ENCODE measurements around the gene TSR2.

Gene TSR2, protein sequence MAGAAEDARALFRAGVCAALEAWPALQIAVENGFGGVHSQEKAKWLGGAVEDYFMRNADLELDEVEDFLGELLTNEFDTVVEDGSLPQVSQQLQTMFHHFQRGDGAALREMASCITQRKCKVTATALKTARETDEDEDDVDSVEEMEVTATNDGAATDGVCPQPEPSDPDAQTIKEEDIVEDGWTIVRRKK

DNA sequence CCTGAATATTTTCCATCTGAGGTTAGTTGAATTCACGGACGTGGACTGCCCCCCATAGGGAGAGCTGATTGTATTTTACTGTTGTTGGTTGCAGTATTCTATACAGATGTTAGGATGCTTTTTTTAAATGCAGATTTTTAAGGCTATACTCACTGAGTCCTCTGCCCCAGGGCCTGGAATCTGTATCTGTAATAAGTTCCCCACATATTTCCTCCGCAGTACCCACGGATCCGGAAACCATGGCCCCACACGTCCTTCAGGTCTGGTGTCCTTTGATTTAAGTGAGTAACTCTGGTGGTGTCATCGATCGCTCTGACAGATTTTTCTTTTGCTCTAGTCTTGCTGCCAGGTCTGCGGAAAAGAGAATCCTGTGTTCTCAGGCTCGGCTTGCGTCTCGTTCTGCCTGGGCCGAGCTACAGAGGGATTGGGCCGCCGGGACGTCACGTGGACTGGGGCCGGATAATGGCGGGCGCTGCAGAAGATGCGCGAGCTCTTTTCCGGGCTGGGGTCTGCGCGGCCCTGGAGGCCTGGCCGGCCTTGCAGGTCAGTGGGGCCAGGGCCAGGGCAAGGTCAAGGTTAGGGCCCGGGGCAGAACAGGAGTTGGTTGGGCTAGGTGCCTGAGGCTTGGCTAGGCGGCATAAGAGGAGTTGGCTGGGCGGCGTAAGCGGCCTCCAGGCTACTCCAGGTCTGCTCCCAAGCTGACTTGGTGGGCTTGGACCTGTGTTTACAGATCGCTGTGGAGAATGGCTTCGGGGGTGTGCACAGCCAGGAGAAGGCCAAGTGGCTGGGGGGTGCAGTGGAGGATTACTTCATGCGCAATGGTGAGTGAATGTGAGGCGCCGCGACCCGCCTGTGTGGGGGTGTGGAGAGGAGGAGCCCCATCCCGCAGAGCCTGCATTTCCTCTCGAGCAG lies at the start of gene TSR2:
TSS of gene TSR2 (plus strand) at position 445 of the 912 bp plus-strand sequence. CDS start at position 463, 18 bp downstream.
- H2AFZ ChIP-seq (ENCODE audit: low read length, unreplicated experiment) = peak within 1 kb of the TSS; percentile 30
- peaks cover 36% of the 10 kb centered on the region for H3K79me2 ChIP-seq (ENCODE audit: control insufficient read depth, insufficient read depth, low read length, unreplicated experiment)
- H3K4me1 ChIP-seq (ENCODE audit: control insufficient read depth, insufficient read depth, low read length, unreplicated experiment) = peaks cover 4% of the 10 kb centered on the region
- H3K27me3 ChIP-seq (ENCODE audit: insufficient read depth, low read length) = no peaks in the 10 kb centered on the region
- H3K36me3 ChIP-seq (ENCODE audit: insufficient read depth, low read length) = no peaks in the 10 kb centered on the region
- H3K4me3 ChIP-seq (ENCODE audit: low read depth, low read length) = peak within 1 kb of the TSS; percentile 92
- no peak within 1 kb of the TSS for H3K27ac ChIP-seq (ENCODE audit: low read depth, low read length)

DNA sequence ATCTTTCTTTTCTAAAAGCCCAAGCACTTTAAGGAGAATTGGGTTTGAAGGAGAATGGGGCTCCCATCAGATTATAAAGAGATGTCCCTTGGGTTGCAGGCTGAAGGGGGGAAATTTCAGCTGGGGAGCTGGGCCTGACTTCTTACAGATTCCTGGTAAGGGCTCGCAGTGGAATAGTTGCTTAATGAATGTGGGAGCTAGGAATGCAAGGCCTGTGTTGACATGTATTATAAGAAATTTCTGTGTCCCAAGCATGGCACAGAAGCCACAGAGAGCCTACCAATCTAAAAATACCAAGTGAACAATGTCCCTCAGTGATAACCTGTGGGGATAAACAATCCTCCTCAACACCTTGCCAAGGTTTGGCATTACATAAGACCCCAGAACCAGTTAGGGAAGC lies 43.1 kb upstream of the TSR2 start:
- no peaks in the 10 kb centered on the region for H3K36me3 ChIP-seq (ENCODE audit: insufficient read depth, low read length)
- H3K27me3 ChIP-seq (ENCODE audit: insufficient read depth, low read length) = no peaks in the 10 kb centered on the region
- H3K4me1 ChIP-seq (ENCODE audit: control insufficient read depth, insufficient read depth, low read length, unreplicated experiment) = no peaks in the 10 kb centered on the region
- no peak overlapping the region for H3K4me3 ChIP-seq (ENCODE audit: low read depth, low read length)
- H2AFZ ChIP-seq (ENCODE audit: low read length, unreplicated experiment) = no peak overlapping the region
- no peaks in the 10 kb centered on the region for H3K79me2 ChIP-seq (ENCODE audit: control insufficient read depth, insufficient read depth, low read length, unreplicated experiment)
- no peak overlapping the region for H3K27ac ChIP-seq (ENCODE audit: low read depth, low read length)

GRCh38 chrX:54407266-54407665 lies 32.9 kb upstream of the TSR2 start:
- Histone ChIP-seq H3K79me2 (ENCODE audit: control insufficient read depth, insufficient read depth, low read length, unreplicated experiment) (no peaks in the 10 kb centered on the region), H3K27ac (ENCODE audit: low read depth, low read length) (no peak overlapping the region), H3K4me3 (ENCODE audit: low read depth, low read length) (no peak overlapping the region), H3K36me3 (ENCODE audit: insufficient read depth, low read length) (no peaks in the 10 kb centered on the region), H2AFZ (ENCODE audit: low read length, unreplicated experiment) (no peak overlapping the region), H3K4me1 (ENCODE audit: control insufficient read depth, insufficient read depth, low read length, unreplicated experiment) (no peaks in the 10 kb centered on the region), H3K27me3 (ENCODE audit: insufficient read depth, low read length) (no peaks in the 10 kb centered on the region)

- no peak overlapping the region for H3K27ac ChIP-seq (ENCODE audit: low read depth, low read length)
- no peaks in the 10 kb centered on the region for H3K27me3 ChIP-seq (ENCODE audit: insufficient read depth, low read length)
- H3K4me1 ChIP-seq (ENCODE audit: control insufficient read depth, insufficient read depth, low read length, unreplicated experiment) = no peaks in the 10 kb centered on the region
- no peaks in the 10 kb centered on the region for H3K79me2 ChIP-seq (ENCODE audit: control insufficient read depth, insufficient read depth, low read length, unreplicated experiment)
- no peaks in the 10 kb centered on the region for H3K36me3 ChIP-seq (ENCODE audit: insufficient read depth, low read length)
- no peak overlapping the region for H3K4me3 ChIP-seq (ENCODE audit: low read depth, low read length)
- no peak overlapping the region for H2AFZ ChIP-seq (ENCODE audit: low read length, unreplicated experiment)
Measured at GRCh38 chrX:54411732-54412131, 28.5 kb upstream of the TSR2 start.

GRCh38 chrX:54413753-54414152 lies 26.5 kb upstream of the TSR2 start:
- Histone ChIP-seq H3K4me3 (ENCODE audit: low read depth, low read length) (no peak overlapping the region), H3K27me3 (ENCODE audit: insufficient read depth, low read length) (no peaks in the 10 kb centered on the region), H3K4me1 (ENCODE audit: control insufficient read depth, insufficient read depth, low read length, unreplicated experiment) (no peaks in the 10 kb centered on the region), H3K27ac (ENCODE audit: low read depth, low read length) (no peak overlapping the region), H3K36me3 (ENCODE audit: insufficient read depth, low read length) (no peaks in the 10 kb centered on the region), H2AFZ (ENCODE audit: low read length, unreplicated experiment) (no peak overlapping the region), H3K79me2 (ENCODE audit: control insufficient read depth, insufficient read depth, low read length, unreplicated experiment) (no peaks in the 10 kb centered on the region)

DNA sequence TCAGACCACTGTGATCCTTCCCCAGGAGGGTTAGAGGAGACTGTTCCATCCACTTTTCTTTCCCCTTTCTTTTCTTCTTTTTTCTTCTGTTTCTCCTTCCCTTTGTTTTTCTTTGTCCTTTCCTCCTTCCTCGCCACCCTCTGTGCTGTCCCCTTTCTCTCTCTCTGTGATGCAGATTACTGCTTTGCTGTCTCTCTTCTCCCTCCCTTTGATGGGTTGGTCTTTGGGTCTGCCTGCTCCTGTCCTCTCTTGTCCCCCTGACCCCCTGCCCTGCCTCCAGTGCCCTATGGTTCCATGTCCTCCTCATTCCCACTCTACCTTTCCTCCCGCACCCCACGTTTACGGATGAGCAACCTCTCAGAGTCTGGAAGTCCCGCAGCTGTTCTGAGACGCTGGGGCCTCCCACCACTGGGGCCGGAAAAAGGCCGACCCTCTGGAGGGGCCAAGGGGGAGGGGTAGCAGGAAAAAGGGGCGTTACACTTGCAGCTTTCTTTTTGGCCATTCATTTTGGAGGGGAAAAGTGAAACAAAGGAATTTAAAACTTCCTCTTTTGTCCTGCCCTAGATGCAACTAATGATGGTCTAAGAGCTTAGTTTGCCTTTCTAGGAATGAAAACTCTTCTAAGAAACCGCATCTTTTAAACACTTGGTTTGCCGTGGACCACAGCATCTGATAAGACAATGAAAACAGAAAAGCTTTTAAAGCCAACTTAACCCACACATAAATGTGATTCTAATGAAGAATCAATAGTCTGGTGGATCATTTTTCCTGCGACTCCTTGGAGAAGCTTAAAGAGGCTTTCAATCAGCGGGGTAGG lies 24.5 kb upstream of the TSR2 start:
- H3K4me1 ChIP-seq (ENCODE audit: control insufficient read depth, insufficient read depth, low read length, unreplicated experiment) = no peaks in the 10 kb centered on the region
- no peaks in the 10 kb centered on the region for H3K79me2 ChIP-seq (ENCODE audit: control insufficient read depth, insufficient read depth, low read length, unreplicated experiment)
- no peak overlapping the region for H3K4me3 ChIP-seq (ENCODE audit: low read depth, low read length)
- no peak overlapping the region for H3K27ac ChIP-seq (ENCODE audit: low read depth, low read length)
- H2AFZ ChIP-seq (ENCODE audit: low read length, unreplicated experiment) = no peak overlapping the region
- H3K27me3 ChIP-seq (ENCODE audit: insufficient read depth, low read length) = no peaks in the 10 kb centered on the region
- no peaks in the 10 kb centered on the region for H3K36me3 ChIP-seq (ENCODE audit: insufficient read depth, low read length)

DNA sequence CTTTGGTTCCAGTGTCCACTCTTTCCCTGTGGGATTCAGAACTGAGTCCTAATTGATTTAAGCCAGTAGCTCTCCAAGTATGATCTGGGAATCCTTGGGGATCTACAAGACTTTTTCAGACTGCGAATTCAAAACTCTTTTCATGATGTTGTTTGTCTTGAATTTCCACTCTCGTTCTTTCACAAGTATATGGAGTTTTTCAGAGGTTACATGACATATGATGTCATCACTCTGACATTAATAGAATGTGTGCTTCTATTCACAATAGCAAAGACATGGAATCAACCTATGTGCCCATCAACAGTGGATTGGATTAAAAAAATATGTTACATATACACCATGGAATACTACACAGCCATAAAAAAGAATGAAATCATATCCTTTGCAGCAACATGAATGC lies 23.2 kb upstream of the TSR2 start:
- Histone ChIP-seq H3K79me2 (ENCODE audit: control insufficient read depth, insufficient read depth, low read length, unreplicated experiment) (no peaks in the 10 kb centered on the region), H3K27ac (ENCODE audit: low read depth, low read length) (no peak overlapping the region), H3K4me1 (ENCODE audit: control insufficient read depth, insufficient read depth, low read length, unreplicated experiment) (no peaks in the 10 kb centered on the region), H2AFZ (ENCODE audit: low read length, unreplicated experiment) (no peak overlapping the region), H3K27me3 (ENCODE audit: insufficient read depth, low read length) (no peaks in the 10 kb centered on the region), H3K4me3 (ENCODE audit: low read depth, low read length) (no peak overlapping the region), H3K36me3 (ENCODE audit: insufficient read depth, low read length) (no peaks in the 10 kb centered on the region)

GRCh38 chrX:54419559-54420302 lies 20.5 kb upstream of the TSR2 start:
- Histone ChIP-seq H3K27me3 (ENCODE audit: insufficient read depth, low read length) (no peaks in the 10 kb centered on the region), H3K27ac (ENCODE audit: low read depth, low read length) (no peak overlapping the region), H3K79me2 (ENCODE audit: control insufficient read depth, insufficient read depth, low read length, unreplicated experiment) (no peaks in the 10 kb centered on the region), H2AFZ (ENCODE audit: low read length, unreplicated experiment) (no peak overlapping the region), H3K4me1 (ENCODE audit: control insufficient read depth, insufficient read depth, low read length, unreplicated experiment) (no peaks in the 10 kb centered on the region), H3K4me3 (ENCODE audit: low read depth, low read length) (no peak overlapping the region), H3K36me3 (ENCODE audit: insufficient read depth, low read length) (no peaks in the 10 kb centered on the region)

- no peak overlapping the region for H3K4me3 ChIP-seq (ENCODE audit: low read depth, low read length)
- no peak overlapping the region for H2AFZ ChIP-seq (ENCODE audit: low read length, unreplicated experiment)
- H3K36me3 ChIP-seq (ENCODE audit: insufficient read depth, low read length) = no peaks in the 10 kb centered on the region
- H3K27ac ChIP-seq (ENCODE audit: low read depth, low read length) = no peak overlapping the region
- H3K27me3 ChIP-seq (ENCODE audit: insufficient read depth, low read length) = no peaks in the 10 kb centered on the region
- no peaks in the 10 kb centered on the region for H3K4me1 ChIP-seq (ENCODE audit: control insufficient read depth, insufficient read depth, low read length, unreplicated experiment)
- H3K79me2 ChIP-seq (ENCODE audit: control insufficient read depth, insufficient read depth, low read length, unreplicated experiment) = no peaks in the 10 kb centered on the region
Measured at GRCh38 chrX:54422168-54422567, 18.0 kb upstream of the TSR2 start.
